GM12801 (cell line): ENCODE results near the gene BANF2.

Source experiments
- TF ChIP-seq, protein P1 (sequence below): IDR thresholded peaks from one replicate; pipeline ENCODE4 v1.5.1; 2011; ENCODE audit warnings: control low read depth; ENCODE audit not compliant: insufficient read length; ENCODE audit errors: extremely low read depth

Gene BANF2

DNA sequence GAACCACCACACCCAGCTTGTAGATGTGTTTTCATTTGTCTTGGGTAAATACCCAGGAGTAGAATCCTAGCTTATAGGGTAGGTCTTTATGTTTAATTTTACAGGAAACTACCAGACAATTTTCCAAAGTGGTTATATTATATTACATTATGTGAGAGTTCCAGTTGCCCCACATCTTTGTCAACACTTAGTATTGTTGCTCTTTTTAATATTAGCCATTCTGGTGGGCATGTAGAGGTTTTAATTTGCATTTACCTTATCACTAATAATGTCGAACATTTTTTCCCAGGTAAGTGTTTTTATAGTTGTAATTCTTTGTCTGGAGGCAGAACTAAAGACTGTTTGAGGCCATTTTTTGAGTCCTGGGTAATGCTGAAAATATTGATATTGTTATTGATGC lies 3.5 kb upstream of the BANF2 start:
- TF ChIP-seq, protein P1, sequence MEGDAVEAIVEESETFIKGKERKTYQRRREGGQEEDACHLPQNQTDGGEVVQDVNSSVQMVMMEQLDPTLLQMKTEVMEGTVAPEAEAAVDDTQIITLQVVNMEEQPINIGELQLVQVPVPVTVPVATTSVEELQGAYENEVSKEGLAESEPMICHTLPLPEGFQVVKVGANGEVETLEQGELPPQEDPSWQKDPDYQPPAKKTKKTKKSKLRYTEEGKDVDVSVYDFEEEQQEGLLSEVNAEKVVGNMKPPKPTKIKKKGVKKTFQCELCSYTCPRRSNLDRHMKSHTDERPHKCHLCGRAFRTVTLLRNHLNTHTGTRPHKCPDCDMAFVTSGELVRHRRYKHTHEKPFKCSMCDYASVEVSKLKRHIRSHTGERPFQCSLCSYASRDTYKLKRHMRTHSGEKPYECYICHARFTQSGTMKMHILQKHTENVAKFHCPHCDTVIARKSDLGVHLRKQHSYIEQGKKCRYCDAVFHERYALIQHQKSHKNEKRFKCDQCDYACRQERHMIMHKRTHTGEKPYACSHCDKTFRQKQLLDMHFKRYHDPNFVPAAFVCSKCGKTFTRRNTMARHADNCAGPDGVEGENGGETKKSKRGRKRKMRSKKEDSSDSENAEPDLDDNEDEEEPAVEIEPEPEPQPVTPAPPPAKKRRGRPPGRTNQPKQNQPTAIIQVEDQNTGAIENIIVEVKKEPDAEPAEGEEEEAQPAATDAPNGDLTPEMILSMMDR: no peak

DNA sequence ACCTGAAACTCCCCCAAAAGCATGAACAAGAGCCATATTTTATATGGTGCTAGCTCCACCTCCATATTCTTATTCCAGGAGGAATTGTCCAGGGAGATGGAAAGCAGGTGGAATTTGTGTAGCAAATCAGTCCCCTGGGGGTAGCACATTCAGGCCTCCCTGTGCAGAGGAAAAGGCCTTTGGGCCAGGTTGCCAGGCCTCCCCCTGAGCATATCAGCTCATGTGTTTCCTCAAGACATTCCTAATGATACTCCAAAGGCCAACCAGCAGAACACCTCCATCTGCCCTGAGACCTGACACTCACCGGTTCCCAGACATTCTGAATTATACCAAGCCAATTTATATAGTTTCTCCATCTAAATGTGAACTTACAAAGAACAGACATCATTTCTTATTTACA lies 2.6 kb upstream of the BANF2 start:
- TF ChIP-seq, protein P1: no peak

DNA sequence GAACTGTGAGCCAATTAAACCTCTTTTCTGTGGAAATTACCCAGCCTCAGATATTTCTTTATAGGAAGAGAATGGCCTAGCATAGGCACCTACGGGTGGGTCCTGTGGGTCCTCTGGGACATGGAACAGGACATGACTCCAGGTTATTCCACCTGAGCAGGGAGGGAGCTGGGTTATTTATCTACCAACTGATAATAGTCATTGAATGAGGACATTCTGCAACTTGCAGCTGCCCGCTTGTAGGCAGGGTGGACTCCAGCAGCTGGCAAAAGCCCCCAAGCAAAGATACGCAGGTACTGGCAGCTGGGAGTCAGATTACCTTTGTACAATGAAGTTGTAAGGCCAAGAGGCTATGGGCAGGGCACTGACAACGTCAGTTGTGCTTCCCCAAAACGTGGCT lies 1.4 kb upstream of the BANF2 start:
- TF ChIP-seq, protein P1: no peak

DNA sequence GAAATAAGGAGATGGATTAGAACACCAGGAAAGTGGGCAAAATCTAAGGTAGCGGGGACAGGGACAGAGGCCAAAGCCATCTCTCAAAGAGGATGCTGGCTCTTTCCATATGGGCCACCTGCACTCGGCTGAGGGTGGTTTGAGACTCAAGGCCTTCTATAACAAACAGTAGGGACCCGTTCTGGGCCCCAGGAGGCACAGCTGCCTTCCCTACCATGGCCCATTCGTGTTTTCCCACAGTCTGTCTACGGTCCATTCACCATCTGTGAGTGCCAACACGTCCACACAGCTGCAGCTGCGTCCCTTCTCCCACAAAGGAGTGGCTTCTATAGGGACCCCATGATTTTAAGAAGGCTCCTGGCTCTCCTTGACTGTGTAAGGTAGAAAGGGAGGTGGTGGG lies 871 bp downstream of the BANF2 start:
- TF ChIP-seq, protein P1: no peak

DNA sequence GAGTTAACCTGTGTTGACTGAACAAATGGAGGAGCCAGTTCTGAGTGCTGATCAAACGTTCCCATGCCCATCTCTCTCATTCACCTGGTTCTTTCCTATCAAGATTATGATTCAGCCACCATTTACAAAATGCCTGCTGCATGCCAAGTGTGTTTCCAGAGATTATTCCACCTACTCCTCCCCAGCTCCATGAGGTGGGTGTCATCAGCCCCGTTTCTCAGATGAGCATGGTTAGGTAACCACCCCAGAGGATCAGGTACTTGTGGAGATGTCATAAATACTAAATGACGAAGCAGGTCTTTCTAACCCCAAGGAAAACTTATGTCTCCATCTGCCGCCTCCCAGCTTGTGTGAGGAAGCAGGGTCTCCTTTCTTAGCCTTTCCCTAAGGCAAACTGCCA lies 2.1 kb downstream of the BANF2 start:
- TF ChIP-seq, protein P1: no peak

DNA sequence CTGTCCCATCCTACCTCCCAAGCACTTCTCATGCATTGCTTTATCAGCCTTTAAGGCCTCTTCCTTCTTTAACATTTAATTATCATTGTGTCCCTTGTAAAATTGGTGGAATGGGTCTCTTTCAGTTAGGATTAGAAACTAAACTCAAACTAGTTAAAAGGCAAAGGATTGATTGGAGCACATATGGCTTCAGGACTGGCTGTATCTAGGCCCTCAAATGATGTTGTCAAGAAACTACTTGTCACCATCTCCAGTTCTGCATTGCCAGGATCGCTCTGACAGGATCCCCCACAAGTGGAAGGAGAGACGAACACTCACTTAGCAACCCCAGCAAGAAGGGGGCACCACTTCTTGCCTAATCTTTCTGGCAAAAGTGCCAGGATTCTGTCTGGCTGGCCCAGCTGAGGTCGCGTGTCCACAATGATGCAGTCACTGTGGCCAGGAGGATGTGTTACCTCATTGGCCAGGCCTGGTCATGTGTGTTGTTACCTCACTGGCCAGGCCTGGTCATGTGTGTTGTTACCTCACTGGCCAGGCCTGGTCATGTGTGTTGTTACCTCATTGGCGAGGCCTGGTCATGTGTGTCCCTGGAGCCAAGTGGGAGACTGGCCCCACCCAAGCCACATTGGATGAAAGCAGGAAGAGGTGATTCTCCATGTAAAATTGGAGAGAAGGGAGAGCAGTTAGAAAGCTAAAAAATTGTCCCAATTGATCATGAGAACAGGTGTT lies 5.0 kb downstream of the BANF2 start:
- TF ChIP-seq, protein P1: no peak

DNA sequence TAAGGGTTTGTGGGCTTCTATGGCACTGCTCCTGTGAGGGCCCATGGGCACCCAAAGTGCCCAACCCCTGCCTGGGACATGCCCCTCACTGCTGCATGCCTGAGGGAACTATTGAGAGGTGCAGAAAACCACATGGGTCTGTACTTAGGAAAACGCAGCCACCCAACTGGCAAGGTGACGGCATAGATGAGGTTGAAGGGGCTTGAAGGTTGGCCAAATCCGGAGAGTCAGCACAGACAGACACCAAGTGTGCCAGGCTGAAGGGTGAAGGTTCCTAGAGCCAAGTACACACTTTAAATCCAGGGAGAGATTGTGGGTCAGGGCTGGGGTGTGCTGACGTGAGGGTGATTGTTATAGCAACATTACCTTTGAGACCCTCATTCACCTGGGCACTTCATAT lies 6.2 kb downstream of the BANF2 start:
- TF ChIP-seq, protein P1: no peak
